ENCODE data around the gene GJC2. TPM values are rescaled to one million over a fixed set of nuclear protein-coding genes. Genes with fewer than 3 reads are reported as not detected.

Gene GJC2
- polyA plus RNA-seq, 1 donor (not counting 4 experiments of a cell fraction or from before 2014, with no cell fraction given): 0.58 TPM

GRCh38 chr1:228168563-228169270, 19.0 kb downstream of the GJC2 start:
- FAIRE-seq: no peak
- dilution Hi-C loops (cut with MboI; ENCODE audit: extremely low pct_ligation_motif_present, low sequenced_read_pairs): no loop called here

GRCh38 chr1:228169345-228169744, 19.6 kb downstream of the GJC2 start:
- no peak for FAIRE-seq
- DNase-seq (ENCODE audit: low read depth, low spot score): no peak
- Histone ChIP-seq H3K9me1 (ENCODE audit: control insufficient read depth, extremely low read depth, insufficient read depth, low read length) (no peaks in the 10 kb centered on the region), H3K4me2 (ENCODE audit: control insufficient read depth, extremely low read depth, insufficient read depth, low read depth, low read length) (no peak overlapping the region), H2AFZ (ENCODE audit: control insufficient read depth, low read length) (no peak overlapping the region), H4K20me1 (ENCODE audit: control insufficient read depth, extremely low read depth, insufficient read depth, low read length) (peaks cover 3% of the 10 kb centered on the region), H3K4me3 (ENCODE audit: control insufficient read depth in 2 of 3, extremely low read depth in 1 of 3, insufficient read depth in 2 of 3, low read depth in 1 of 3, low read length in 3 of 3) (no peak overlapping the region), H3K4me1 (ENCODE audit: control insufficient read depth, extremely low read depth, insufficient read depth, low read length) (peaks cover 20% of the 10 kb centered on the region), H3K27ac (ENCODE audit: control insufficient read depth, insufficient read depth, low read length) (no peak overlapping the region), H3K27me3 (ENCODE audit: control insufficient read depth, extremely low read depth, insufficient read depth, low read length) (no peaks in the 10 kb centered on the region), H3K36me3 (ENCODE audit: control insufficient read depth in 2 of 2, extremely low read depth in 1 of 2, insufficient read depth in 2 of 2, low read length in 2 of 2) (no peaks in the 10 kb centered on the region), H3K79me2 (ENCODE audit: control insufficient read depth, insufficient read depth, low read length) (peaks cover 36% of the 10 kb centered on the region), H3K9me3 (ENCODE audit: control insufficient read depth, low read depth, low read length) (no peaks in the 10 kb centered on the region), H3K9ac (ENCODE audit: control insufficient read depth, extremely low read depth, insufficient read depth, low read length) (no peak overlapping the region)
- TF ChIP-seq EZH2 (IDR thresholded peaks at IDR 0.05; ENCODE audit: low read length) (no peak), CTCF (optimal IDR thresholded peaks at IDR 0.05 in 1 of 3, IDR thresholded peaks at IDR 0.05 in 1 of 3, conservative IDR thresholded peaks at IDR 0.05 in 1 of 3; ENCODE audit: extremely low read depth in 1 of 3, insufficient read depth in 2 of 3, low read length in 3 of 3) (no peak)
- dilution Hi-C loops (cut with MboI; ENCODE audit: extremely low pct_ligation_motif_present, low sequenced_read_pairs): no loop called here

More at GRCh38 chr1:228168563-228169270, 19.0 kb downstream of the GJC2 start:
- no peaks in the 10 kb centered on the region for H3K9me3 ChIP-seq (ENCODE audit: control insufficient read depth, low read depth, low read length)
- no peak overlapping the region for H2AFZ ChIP-seq (ENCODE audit: control insufficient read depth, low read length)
- no peak overlapping the region for H3K27ac ChIP-seq (ENCODE audit: control insufficient read depth, insufficient read depth, low read length)
- no peak for DNase-seq (ENCODE audit: low read depth, low spot score)
- peaks cover 3% of the 10 kb centered on the region for H4K20me1 ChIP-seq (ENCODE audit: control insufficient read depth, extremely low read depth, insufficient read depth, low read length)
- H3K79me2 ChIP-seq (ENCODE audit: control insufficient read depth, insufficient read depth, low read length): peaks cover 36% of the 10 kb centered on the region
- H3K4me1 ChIP-seq (ENCODE audit: control insufficient read depth, extremely low read depth, insufficient read depth, low read length): peaks cover 22% of the 10 kb centered on the region
- H3K27me3 ChIP-seq (ENCODE audit: control insufficient read depth, extremely low read depth, insufficient read depth, low read length): no peaks in the 10 kb centered on the region
- H3K9me1 ChIP-seq (ENCODE audit: control insufficient read depth, extremely low read depth, insufficient read depth, low read length): no peaks in the 10 kb centered on the region
- no peak overlapping the region for H3K4me2 ChIP-seq (ENCODE audit: control insufficient read depth, extremely low read depth, insufficient read depth, low read depth, low read length)
- no peak overlapping the region for H3K9ac ChIP-seq (ENCODE audit: control insufficient read depth, extremely low read depth, insufficient read depth, low read length)
- H3K4me3 ChIP-seq (ENCODE audit: control insufficient read depth in 2 of 3, extremely low read depth in 1 of 3, insufficient read depth in 2 of 3, low read depth in 1 of 3, low read length in 3 of 3): no peak overlapping the region
- TF ChIP-seq CTCF (optimal IDR thresholded peaks at IDR 0.05 in 1 of 3, IDR thresholded peaks at IDR 0.05 in 1 of 3, conservative IDR thresholded peaks at IDR 0.05 in 1 of 3; ENCODE audit: extremely low read depth in 1 of 3, insufficient read depth in 2 of 3, low read length in 3 of 3): no peak
- TF ChIP-seq EZH2 (IDR thresholded peaks at IDR 0.05; ENCODE audit: low read length): no peak
- H3K36me3 ChIP-seq (ENCODE audit: control insufficient read depth in 2 of 2, extremely low read depth in 1 of 2, insufficient read depth in 2 of 2, low read length in 2 of 2): no peaks in the 10 kb centered on the region

Data from keratinocyte (primary cell).